Fibroblast of pulmonary artery (primary cell): Measurements from ENCODE around the gene GNAL.

Source experiments
- DNase-seq: peaks from one replicate; pipeline ENCODE4 v3.0.0-alpha.2; 2010; ENCODE audit warnings: low read depth
- H3K4me3 ChIP-seq: replicated peaks from 2 replicates; pipeline ENCODE4 v1.5.1; 2011; ENCODE audit warnings: low read depth, mild to moderate bottlenecking, control low read depth, low read length, moderate library complexity
- TF ChIP-seq, protein P1 (sequence below): IDR thresholded peaks from 2 replicates; pipeline ENCODE4 v1.5.1; 2011; ENCODE audit warnings: mild to moderate bottlenecking, control low read depth, low read length, inconsistent platforms; ENCODE audit errors: missing control alignments

GNAL gene

DNA sequence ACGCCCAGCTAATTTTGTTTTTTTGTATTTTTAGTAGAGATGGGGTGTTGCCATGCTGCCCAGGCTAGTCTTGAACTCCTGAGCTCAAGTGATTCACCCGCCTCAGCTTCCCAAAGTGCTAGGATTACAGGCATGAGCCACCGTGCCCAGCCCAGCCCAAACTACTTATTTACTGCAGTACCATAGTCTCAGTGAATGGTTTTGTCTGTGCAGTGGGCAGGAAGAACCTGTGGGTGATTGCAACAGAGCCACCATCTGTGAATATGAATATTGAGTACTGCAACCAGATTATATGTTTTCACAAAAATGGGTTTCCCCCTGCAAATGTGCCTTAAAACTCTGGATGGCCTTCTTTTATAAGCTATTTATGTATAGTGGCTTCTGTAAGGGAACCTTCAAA lies 210.0 kb downstream of the GNAL start:
- TF ChIP-seq, protein P1, sequence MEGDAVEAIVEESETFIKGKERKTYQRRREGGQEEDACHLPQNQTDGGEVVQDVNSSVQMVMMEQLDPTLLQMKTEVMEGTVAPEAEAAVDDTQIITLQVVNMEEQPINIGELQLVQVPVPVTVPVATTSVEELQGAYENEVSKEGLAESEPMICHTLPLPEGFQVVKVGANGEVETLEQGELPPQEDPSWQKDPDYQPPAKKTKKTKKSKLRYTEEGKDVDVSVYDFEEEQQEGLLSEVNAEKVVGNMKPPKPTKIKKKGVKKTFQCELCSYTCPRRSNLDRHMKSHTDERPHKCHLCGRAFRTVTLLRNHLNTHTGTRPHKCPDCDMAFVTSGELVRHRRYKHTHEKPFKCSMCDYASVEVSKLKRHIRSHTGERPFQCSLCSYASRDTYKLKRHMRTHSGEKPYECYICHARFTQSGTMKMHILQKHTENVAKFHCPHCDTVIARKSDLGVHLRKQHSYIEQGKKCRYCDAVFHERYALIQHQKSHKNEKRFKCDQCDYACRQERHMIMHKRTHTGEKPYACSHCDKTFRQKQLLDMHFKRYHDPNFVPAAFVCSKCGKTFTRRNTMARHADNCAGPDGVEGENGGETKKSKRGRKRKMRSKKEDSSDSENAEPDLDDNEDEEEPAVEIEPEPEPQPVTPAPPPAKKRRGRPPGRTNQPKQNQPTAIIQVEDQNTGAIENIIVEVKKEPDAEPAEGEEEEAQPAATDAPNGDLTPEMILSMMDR: no peak
- DNase-seq: no peak

DNA sequence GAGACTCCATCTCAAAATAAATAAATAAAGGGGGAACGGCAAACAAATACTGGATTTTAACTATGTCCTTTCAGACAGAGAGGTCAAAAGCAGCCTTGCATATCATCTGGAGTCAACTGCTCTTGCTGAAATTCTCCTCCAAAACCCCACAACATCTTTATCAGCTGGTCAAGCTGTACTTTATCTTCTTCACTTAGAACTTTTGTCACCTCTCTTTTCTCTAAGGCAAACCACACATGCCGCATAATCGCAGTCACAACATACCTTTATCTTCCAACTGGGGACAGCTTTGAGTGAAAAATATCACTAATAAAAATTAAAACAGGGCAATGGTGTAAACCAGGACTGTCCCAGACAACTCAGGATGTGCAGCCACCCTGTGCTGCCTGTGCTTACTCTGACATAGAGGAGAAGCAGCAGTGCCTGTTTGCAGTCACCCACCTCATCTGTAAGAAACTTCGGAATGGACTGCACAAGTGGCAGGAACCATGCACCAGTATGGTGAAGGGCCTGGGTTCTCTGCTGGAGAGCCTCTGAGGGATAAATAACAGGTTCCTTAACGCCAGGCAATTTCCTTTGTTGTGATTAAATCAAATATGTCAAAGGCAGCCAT lies 212.9 kb downstream of the GNAL start:
- no peak overlapping the region for H3K4me3 ChIP-seq
- TF ChIP-seq, protein P1: no peak
- no peak for DNase-seq

More for the DNA sequence above, 210.0 kb downstream of the GNAL start:
- no peak overlapping the region for H3K4me3 ChIP-seq

DNA sequence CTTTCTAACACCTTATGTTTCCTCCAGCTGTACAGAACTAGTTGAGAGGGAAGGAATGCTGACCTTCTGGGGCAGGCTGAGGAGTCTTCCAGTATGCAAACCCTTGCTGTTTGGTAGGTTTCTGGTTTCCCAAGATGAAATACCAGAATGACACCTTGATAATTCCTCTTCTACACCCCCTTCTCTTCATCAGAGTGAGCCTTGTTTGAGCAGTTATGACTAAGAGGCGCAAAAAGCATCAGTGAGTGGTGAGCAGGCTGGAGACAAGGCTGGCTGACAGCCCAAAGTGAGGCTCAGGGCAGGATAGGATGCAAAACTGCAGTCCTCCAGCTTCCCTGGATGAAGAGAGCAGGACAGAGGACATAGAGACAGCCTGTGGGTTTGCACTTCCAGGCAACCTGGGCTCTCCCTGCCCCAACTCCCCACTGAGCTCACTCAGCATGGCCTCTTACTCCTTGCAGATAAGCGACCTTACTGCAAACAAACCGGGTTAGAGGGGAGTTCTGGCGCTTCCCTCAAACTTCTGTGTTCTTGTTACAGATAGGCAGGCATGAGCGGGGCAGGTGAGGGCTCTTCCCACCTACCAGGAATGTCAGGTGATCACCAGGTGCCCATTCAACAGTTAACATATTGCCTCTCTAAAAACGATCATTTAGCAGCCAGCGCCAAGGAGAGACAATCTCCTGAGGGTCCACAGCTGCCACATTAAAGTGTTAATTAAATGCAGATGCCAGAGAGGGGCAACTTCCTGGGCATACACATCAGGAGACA lies 213.6 kb downstream of the GNAL start:
- TF ChIP-seq, protein P1: no peak
- no peak overlapping the region for H3K4me3 ChIP-seq
- DNase-seq: peak; percentile 16

DNA sequence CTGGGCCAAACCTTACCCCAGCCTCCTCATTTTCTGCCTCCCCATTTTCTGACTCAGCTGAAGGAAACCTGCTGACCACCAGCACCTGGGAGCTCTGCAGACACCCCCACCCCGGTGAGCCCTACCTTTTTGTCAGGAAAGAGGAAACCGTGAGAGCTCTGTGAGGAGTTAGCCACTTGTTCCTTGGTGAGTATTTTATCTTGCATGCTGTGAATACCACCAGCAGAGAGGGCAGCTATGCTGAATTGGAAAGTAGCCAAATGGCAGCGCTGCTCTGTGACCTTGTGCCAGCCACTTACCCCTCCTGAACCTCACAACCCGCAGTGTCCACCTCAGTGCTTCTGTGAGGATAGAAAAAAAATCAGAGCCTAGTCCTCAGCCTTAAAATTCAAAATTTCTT lies 216.5 kb downstream of the GNAL start:
- no peak overlapping the region for H3K4me3 ChIP-seq
- DNase-seq: no peak
- TF ChIP-seq, protein P1: no peak

DNA sequence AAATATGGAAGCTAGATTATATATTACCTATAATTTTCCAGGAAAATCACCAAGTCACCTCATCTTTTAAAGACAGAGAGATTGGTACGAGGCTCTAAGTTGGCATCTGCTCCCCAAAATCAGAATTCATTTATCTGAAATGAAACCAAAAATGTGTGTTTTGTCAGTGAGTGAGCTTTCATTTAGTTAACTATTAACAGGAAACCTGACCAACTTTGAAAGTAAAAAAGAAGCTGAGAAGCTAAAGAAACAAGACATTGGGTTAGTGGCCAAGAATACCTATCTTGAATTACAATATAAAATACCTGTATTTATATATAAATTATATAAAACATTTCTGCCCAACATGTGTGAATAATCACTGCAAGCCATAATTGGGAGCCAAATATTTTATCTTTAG lies 217.1 kb downstream of the GNAL start:
- no peak overlapping the region for H3K4me3 ChIP-seq
- TF ChIP-seq, protein P1: no peak
- no peak for DNase-seq

DNA sequence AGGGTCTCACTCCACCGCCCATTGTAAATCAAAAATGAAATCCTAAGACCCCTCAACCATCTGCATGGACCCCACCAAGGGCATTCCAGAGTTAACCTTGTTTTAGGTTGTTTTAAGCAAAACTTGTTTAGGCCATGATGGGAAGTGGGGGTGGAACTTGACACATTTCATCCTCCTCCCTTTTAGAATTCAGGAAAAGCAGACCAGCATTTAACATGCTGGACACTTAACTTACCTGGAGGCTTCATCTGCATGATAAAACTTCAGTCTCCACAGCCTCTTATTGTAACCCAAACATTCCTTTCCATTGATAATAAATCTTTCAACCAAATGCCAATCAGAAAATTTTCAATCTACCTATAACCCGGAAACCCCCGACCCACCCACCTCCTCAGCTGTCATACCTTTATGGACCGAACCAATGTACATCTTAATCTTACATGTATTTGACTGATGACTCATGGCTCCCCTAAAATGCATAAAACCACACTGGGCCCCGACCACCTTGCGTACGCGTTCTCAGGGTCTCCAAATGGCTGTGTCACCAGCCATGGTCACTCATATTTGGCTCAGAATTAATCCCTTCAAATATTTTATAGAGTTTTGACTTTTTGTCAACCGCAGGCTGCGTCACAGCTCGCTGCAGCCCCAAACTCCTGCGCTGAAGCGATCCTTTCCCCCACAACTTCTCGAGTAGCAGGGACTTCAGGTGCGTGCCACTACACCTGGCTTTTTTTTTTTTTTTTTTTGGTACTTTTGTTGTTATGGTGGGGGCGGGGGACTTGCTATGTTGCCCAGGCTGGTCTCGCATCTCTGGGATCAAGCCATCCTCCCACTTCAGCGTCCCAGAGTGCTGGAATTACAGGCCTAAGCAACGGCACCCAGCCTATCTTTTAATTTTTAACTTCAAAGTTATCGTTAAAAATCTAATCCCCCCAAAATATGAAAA lies 218.1 kb downstream of the GNAL start:
- TF ChIP-seq, protein P1: no peak
- peak; percentile 18 for DNase-seq
- H3K4me3 ChIP-seq: peak overlapping the region; percentile 83
